Measurements from ENCODE around the gene SRBD1.

Gene SRBD1, protein sequence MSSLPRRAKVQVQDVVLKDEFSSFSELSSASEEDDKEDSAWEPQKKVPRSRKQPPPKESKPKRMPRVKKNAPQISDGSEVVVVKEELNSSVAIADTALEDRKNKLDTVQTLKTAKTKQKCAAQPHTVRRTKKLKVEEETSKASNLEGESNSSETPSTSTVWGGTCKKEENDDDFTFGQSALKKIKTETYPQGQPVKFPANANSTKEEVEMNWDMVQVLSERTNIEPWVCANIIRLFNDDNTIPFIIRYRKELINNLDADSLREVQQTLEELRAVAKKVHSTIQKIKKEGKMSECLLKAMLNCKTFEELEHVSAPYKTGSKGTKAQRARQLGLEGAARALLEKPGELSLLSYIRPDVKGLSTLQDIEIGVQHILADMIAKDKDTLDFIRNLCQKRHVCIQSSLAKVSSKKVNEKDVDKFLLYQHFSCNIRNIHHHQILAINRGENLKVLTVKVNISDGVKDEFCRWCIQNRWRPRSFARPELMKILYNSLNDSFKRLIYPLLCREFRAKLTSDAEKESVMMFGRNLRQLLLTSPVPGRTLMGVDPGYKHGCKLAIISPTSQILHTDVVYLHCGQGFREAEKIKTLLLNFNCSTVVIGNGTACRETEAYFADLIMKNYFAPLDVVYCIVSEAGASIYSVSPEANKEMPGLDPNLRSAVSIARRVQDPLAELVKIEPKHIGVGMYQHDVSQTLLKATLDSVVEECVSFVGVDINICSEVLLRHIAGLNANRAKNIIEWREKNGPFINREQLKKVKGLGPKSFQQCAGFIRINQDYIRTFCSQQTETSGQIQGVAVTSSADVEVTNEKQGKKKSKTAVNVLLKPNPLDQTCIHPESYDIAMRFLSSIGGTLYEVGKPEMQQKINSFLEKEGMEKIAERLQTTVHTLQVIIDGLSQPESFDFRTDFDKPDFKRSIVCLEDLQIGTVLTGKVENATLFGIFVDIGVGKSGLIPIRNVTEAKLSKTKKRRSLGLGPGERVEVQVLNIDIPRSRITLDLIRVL

DNA sequence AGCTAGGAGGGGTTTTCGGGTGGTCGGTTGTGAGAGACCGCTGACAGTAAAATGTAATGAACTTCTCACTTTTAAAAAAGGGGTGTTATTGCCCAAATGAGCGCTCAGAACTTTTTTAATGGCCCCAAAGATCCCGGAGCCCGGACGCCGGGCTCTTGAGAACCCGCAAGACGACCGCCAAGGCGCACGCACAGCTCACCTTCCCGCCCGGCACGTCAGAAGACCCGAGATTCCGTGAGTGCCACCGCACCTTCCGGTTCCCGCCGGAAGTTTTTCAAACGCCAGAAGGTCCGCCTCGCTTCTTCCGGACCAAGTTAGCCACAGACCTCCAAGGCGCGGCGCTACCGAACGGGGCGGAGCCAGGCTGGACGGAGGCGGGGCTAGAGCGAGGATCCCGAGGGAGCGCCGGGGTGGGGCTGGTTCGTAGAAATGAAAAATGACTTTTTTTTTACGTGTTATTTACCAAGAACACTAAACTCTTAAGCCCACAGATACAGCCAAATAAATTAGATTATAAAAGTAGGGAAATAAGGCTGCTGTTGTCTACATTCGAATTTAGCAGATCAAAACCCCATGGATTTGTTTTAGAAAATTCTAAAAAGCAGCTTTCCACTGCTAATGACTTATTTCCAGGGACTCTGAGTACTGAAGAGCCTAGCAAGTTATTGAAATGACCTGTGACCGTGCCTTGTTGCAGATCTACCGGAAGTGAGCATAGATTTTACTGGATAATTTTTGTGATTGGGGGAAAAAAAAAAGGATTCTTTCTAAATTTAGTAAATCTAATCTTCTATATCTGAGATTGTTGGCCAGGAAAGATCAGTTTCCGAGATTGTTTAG is at the start of gene SRBD1:
Gene SRBD1 (minus strand): TSS at position 248 of the 840 bp plus-strand sequence. CDS start 5,826 bp downstream, outside the sequence.
- no peak for TF ChIP-seq GATA2 (IDR thresholded peaks at IDR 0.05; ENCODE audit: low read depth, low read length)
- TF ChIP-seq GATA3 (IDR thresholded peaks at IDR 0.05; ENCODE audit: low read depth, low read length), result peak; percentile 41; the same call in 1 of the 2 replicates

GRCh38 chr2:45654250-45654649 is 43.2 kb upstream of the SRBD1 start:
- TF ChIP-seq GATA3 (IDR thresholded peaks at IDR 0.05; ENCODE audit: low read depth, low read length), result no peak
- no peak for TF ChIP-seq GATA2 (IDR thresholded peaks at IDR 0.05; ENCODE audit: low read depth, low read length)

DNA sequence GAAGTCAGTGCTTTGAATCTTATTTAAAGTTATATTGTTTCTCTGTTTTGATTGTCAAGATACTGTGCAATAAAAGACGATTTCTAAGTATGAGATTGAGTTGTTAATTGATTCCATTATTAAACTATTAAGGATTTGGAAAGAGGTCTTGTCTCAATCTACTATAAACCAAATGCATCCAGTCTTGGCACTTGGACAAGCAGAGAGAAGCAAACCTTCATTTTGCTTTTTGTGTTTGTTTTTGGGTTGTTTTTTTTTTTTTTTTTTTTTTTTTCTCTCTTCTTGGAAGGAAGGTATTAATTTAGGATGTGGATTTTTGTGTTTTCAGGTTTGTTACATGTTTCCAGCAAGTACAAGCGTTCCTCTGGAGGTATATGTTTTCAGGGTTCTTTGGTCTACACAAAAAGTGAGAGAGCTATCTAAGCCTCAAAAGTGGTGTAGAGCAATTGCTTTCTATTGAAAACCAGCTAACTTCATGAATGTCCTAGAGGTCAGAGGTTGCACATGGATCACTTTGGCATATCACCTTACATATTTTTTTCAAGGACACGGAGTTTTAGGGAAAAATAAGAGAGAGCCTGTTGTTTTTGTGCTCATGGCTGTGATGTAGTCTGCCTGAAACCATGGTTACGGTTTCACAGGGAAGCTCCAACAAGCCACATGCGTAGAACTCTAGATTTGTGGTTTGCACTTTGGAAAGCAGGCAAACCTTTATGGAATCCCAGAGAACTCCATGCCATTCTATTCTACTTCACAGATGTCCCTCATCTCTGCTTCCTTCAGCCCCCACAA is 42.3 kb upstream of the SRBD1 start:
- no peak for TF ChIP-seq GATA2 (IDR thresholded peaks at IDR 0.05; ENCODE audit: low read depth, low read length)
- TF ChIP-seq GATA3 (IDR thresholded peaks at IDR 0.05; ENCODE audit: low read depth, low read length), result no peak

GRCh38 chr2:45652090-45653031 is 41.3 kb upstream of the SRBD1 start:
- TF ChIP-seq GATA3 (IDR thresholded peaks at IDR 0.05; ENCODE audit: low read depth, low read length) (no peak), GATA2 (IDR thresholded peaks at IDR 0.05; ENCODE audit: low read depth, low read length) (no peak)

- TF ChIP-seq GATA2 (IDR thresholded peaks at IDR 0.05; ENCODE audit: low read depth, low read length), result no peak
- no peak for TF ChIP-seq GATA3 (IDR thresholded peaks at IDR 0.05; ENCODE audit: low read depth, low read length)
Observed at GRCh38 chr2:45651415-45652089, 40.5 kb upstream of the SRBD1 start, which contains the start of gene PRKCE. Gene PRKCE (plus strand): TSS chr2:45651675.

GRCh38 chr2:45650851-45651414 is 39.9 kb upstream of the SRBD1 start:
- no peak for TF ChIP-seq GATA3 (IDR thresholded peaks at IDR 0.05; ENCODE audit: low read depth, low read length)
- no peak for TF ChIP-seq GATA2 (IDR thresholded peaks at IDR 0.05; ENCODE audit: low read depth, low read length)

- TF ChIP-seq GATA3 (IDR thresholded peaks at IDR 0.05; ENCODE audit: low read depth, low read length) (no peak), GATA2 (IDR thresholded peaks at IDR 0.05; ENCODE audit: low read depth, low read length) (no peak)
Observed at GRCh38 chr2:45649858-45650811, 39.1 kb upstream of the SRBD1 start.

GRCh38 chr2:45649462-45649857 is 38.4 kb upstream of the SRBD1 start:
- TF ChIP-seq GATA2 (IDR thresholded peaks at IDR 0.05; ENCODE audit: low read depth, low read length) (peak; percentile 7; the same call in 1 of the 2 replicates), GATA3 (IDR thresholded peaks at IDR 0.05; ENCODE audit: low read depth, low read length) (no peak)

DNA sequence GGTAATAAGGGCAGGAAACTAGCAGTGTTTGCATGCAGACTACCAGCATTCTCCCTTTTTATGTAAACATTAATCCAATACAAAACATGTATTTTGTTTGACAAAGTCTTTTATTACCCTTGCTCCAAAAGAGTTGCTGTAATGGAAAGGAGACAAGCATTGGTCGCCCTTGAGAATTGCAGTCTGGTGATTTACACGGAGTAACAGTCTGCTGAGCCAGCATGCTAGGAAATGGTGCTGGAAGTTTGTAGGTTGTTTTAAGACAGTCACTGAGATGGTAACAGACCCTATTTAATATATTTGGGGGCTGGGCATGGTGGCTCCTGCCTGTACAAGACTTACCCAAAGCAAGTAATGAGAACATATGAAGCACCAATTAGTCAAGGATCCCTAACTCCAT is 37.6 kb upstream of the SRBD1 start:
- TF ChIP-seq GATA2 (IDR thresholded peaks at IDR 0.05; ENCODE audit: low read depth, low read length), result no peak
- TF ChIP-seq GATA3 (IDR thresholded peaks at IDR 0.05; ENCODE audit: low read depth, low read length), result no peak

- TF ChIP-seq GATA3 (IDR thresholded peaks at IDR 0.05; ENCODE audit: low read depth, low read length) (no peak), GATA2 (IDR thresholded peaks at IDR 0.05; ENCODE audit: low read depth, low read length) (no peak)
Observed at GRCh38 chr2:45647986-45648520, 37.0 kb upstream of the SRBD1 start.
